Heart left ventricle (tissue), 13 donors: ENCODE results near the gene VGLL3.

Experiments
- CTCF ChIP-seq, 12 donors: fragments of 200-600 bp; sonication (generic) in 4 of 12; IDR thresholded peaks; one replicate each; pipeline versions ENCODE4 v1.5.0 to v1.8.0; 2018 to 2022; ENCODE audit warnings: antibody characterized with exemption in 12 of 12, mild to moderate bottlenecking in 5 of 12
- POLR2A ChIP-seq, 2 donors: fragments of 450-650 bp; IDR thresholded peaks; one replicate each; pipeline ENCODE4 v1.6.1; 2017; ENCODE audit warnings: antibody characterized with exemption in 2 of 2, mild to moderate bottlenecking in 2 of 2, moderate library complexity in 2 of 2
- donor health status: ischemic (EF 13 %, LVEDD 7.1; RV severe dilation, severe dysfunction).
- donor health status: DM: no; HTN: yes; CAD: no.
- donor health status: DM: no; HTN: no; CAD: no.
- donor health status: ischemic (EF 25% LVEDD 6.9; RV normal size, moderate dysfunction).
- donor health status: ischemic (EF 25% LVEDD 5.7; RV mildly dilated, moderate dysfunction).
- donor health status: ischemic (EF 35%, LVEDD 5.7; RV mildly dilated, moderate dysfunction).
- donor health status: nonischemic (EF 11% LVEDD 7.7; RV severe dilation, severe dysfunction).
- donor health status: DM: yes; HTN: yes; CAD: no.
- donor health status: PGD.
- donor health status: ischemic (EF 29% LVEDD 5.4; RV normal size, mild dysfunction).
- donor health status: nonischemic (EF 23%, LVEDD 6.1; RV moderate dilation, normal function).

DNA sequence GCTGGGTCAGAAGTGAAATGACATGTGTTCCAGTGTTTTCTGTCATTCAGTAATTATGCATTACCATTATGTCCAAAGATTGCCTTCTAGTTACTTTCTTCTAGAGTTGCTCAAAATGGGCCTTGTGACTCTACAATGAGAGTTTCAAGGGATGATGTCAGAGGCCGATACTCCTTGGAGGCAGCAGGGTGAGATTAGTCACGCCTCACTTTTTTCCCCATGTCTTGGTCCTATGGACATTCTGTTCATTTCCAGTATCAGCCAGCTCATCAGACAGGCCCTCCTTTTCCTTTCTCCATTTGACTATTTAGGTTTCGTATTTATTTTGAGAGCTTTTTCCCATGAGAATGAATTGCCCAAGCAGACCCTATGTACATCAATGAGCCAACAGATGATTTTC lies 17.5 kb downstream of the VGLL3 start:
- TF ChIP-seq CTCF (IDR thresholded peaks at IDR 0.05) (no peak), POLR2A (IDR thresholded peaks at IDR 0.05) (no peak)
